ENCODE results near the gene ARMC3. TPM values are rescaled to one million over a fixed set of nuclear protein-coding genes. Genes with fewer than 3 reads are reported as not detected.

The ARMC3 gene
- total and polyA plus RNA-seq, 8 donors: 0.05 to 0.25 TPM; not detected in 6

- no peak for FAIRE-seq
- Histone ChIP-seq H3K27ac (no peak overlapping the region), H3K4me1 (no peaks in the 10 kb centered on the region), H3K27me3 (no peaks in the 10 kb centered on the region), H3K36me3 (no peaks in the 10 kb centered on the region), H3K9me3 (no peaks in the 10 kb centered on the region), H3K4me3 (no peak overlapping the region)
- TF ChIP-seq, protein P1, sequence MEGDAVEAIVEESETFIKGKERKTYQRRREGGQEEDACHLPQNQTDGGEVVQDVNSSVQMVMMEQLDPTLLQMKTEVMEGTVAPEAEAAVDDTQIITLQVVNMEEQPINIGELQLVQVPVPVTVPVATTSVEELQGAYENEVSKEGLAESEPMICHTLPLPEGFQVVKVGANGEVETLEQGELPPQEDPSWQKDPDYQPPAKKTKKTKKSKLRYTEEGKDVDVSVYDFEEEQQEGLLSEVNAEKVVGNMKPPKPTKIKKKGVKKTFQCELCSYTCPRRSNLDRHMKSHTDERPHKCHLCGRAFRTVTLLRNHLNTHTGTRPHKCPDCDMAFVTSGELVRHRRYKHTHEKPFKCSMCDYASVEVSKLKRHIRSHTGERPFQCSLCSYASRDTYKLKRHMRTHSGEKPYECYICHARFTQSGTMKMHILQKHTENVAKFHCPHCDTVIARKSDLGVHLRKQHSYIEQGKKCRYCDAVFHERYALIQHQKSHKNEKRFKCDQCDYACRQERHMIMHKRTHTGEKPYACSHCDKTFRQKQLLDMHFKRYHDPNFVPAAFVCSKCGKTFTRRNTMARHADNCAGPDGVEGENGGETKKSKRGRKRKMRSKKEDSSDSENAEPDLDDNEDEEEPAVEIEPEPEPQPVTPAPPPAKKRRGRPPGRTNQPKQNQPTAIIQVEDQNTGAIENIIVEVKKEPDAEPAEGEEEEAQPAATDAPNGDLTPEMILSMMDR (IDR thresholded peaks at IDR 0.05): no peak
- DNase-seq: no peak
- WGBS, 2 donors: 91% methylated on average over 3 of the region's 3 CpGs
- ATAC-seq: no peak
- intact Hi-C loops (cut with DNase I): no loop called here
Measured at GRCh38 chr10:23073527-23073926, 145.7 kb downstream of the ARMC3 start.

GRCh38 chr10:23075672-23076071 lies 147.8 kb downstream of the ARMC3 start:
- ATAC-seq: no peak
- TF ChIP-seq, protein P1 (IDR thresholded peaks at IDR 0.05): no peak
- Histone ChIP-seq H3K27ac (no peak overlapping the region), H3K4me1 (no peaks in the 10 kb centered on the region), H3K27me3 (no peaks in the 10 kb centered on the region), H3K36me3 (no peaks in the 10 kb centered on the region), H3K4me3 (no peak overlapping the region), H3K9me3 (no peaks in the 10 kb centered on the region)
- intact Hi-C loops (cut with DNase I): no loop called here
- DNase-seq: no peak
- FAIRE-seq: no peak
- WGBS, 2 donors: 90% methylated on average over 3 of the region's 3 CpGs

- intact Hi-C loops (cut with DNase I): no loop called here
- Histone ChIP-seq H3K27me3 (no peaks in the 10 kb centered on the region), H3K4me1 (no peaks in the 10 kb centered on the region), H3K36me3 (no peaks in the 10 kb centered on the region), H3K27ac (no peak overlapping the region), H3K9me3 (no peaks in the 10 kb centered on the region), H3K4me3 (no peak overlapping the region)
- TF ChIP-seq, protein P1 (IDR thresholded peaks at IDR 0.05): no peak
- DNase-seq (no peak), ATAC-seq (no peak), FAIRE-seq (no peak)
- WGBS, 2 donors: 95% methylated on average over 2 of the region's 2 CpGs
Measured at GRCh38 chr10:23078114-23078513, 150.3 kb downstream of the ARMC3 start.

GRCh38 chr10:23079700-23080099 lies 151.8 kb downstream of the ARMC3 start:
- TF ChIP-seq, protein P1 (IDR thresholded peaks at IDR 0.05): no peak
- no peak for FAIRE-seq
- intact Hi-C loops (cut with DNase I): no loop called here
- 56 to 60% methylated on average over 4 of the region's 4 CpGs for WGBS, 2 donors
- H3K36me3 ChIP-seq: no peaks in the 10 kb centered on the region
- no peak for ATAC-seq
- H3K27ac ChIP-seq: no peak overlapping the region
- H3K4me1 ChIP-seq: no peaks in the 10 kb centered on the region
- no peaks in the 10 kb centered on the region for H3K9me3 ChIP-seq
- no peaks in the 10 kb centered on the region for H3K27me3 ChIP-seq
- no peak for DNase-seq
- no peak overlapping the region for H3K4me3 ChIP-seq

GRCh38 chr10:23080262-23080661 lies 152.4 kb downstream of the ARMC3 start:
- no peak for ATAC-seq
- FAIRE-seq: no peak
- 83 to 84% methylated on average over 7 of the region's 7 CpGs for WGBS, 2 donors
- H3K4me1 ChIP-seq: no peaks in the 10 kb centered on the region
- no peaks in the 10 kb centered on the region for H3K36me3 ChIP-seq
- no peak overlapping the region for H3K4me3 ChIP-seq
- no peak for DNase-seq
- H3K9me3 ChIP-seq: no peaks in the 10 kb centered on the region
- H3K27me3 ChIP-seq: no peaks in the 10 kb centered on the region
- TF ChIP-seq, protein P1 (IDR thresholded peaks at IDR 0.05): no peak
- intact Hi-C loops (cut with DNase I): no loop called here
- no peak overlapping the region for H3K27ac ChIP-seq
